Neural cell (in vitro differentiated cells): ENCODE data around the gene STAT4. TPM values are rescaled to one million over a fixed set of nuclear protein-coding genes. Genes with fewer than 3 reads are reported as not detected.

Experiments
- H2AFZ ChIP-seq: fragments of 200-600, 300-800 bp; sonication (generic), shearing (Covaris generic); 2 replicates; pipeline ENCODE4 v1.6.0; 2014; ENCODE audit warnings: low read depth, mild to moderate bottlenecking, antibody characterized with exemption, low read length, moderate library complexity
- H3F3A ChIP-seq: fragments of 200-600 bp; shearing (Covaris generic); 2 replicates; pipeline ENCODE4 v1.6.1; 2016; ENCODE audit warnings: mild to moderate bottlenecking, moderate library complexity, mixed read lengths, antibody characterized with exemption, low read length; ENCODE audit not compliant: insufficient read depth, poor library complexity, severe bottlenecking
- H3K27ac ChIP-seq: fragments of 200-600, 300-800 bp; sonication (generic), shearing (Covaris generic); 2 replicates; pipeline ENCODE4 v1.5.1; 2014; ENCODE audit warnings: mild to moderate bottlenecking, low read length, moderate library complexity
- H3K27me3 ChIP-seq: fragments of 300-800, 200-600 bp; sonication (generic), shearing (Covaris generic); 2 replicates; pipeline ENCODE4 v1.6.0; 2014; ENCODE audit warnings: mild to moderate bottlenecking, low read depth, low read length, moderate library complexity; ENCODE audit not compliant: insufficient read depth
- H3K36me3 ChIP-seq: fragments of 300-800, 200-600 bp; sonication (generic), shearing (Covaris generic); 2 replicates; pipeline ENCODE4 v1.5.1; 2014; ENCODE audit warnings: mild to moderate bottlenecking, antibody characterized with exemption, low read length, moderate library complexity; ENCODE audit not compliant: insufficient read depth
- H3K4me2 ChIP-seq: fragments of 300-800, 200-600 bp; sonication (generic), shearing (Covaris generic); 2 replicates; pipeline ENCODE4 v1.6.0; 2014; ENCODE audit warnings: mild to moderate bottlenecking, low read length
- H3K4me3 ChIP-seq: fragments of 300-800, 200-600 bp; sonication (generic), shearing (Covaris generic); 2 replicates; pipeline ENCODE4 v1.5.1; 2014; ENCODE audit warnings: mild to moderate bottlenecking, low read length, moderate library complexity
- H3K79me2 ChIP-seq: fragments of 200-600 bp; shearing (Covaris generic); replicated peaks from 2 replicates; pipeline ENCODE4 v1.6.0; 2014; ENCODE audit warnings: mild to moderate bottlenecking, low read length, moderate library complexity; ENCODE audit not compliant: insufficient read depth
- H3K9ac ChIP-seq: fragments of 300-800, 200-600 bp; sonication (generic), shearing (Covaris generic); 2 replicates; pipeline ENCODE4 v1.6.1; 2016; ENCODE audit warnings: mild to moderate bottlenecking, low read length, mixed read lengths
- H3K9me2 ChIP-seq: fragments of 200-600 bp; shearing (Covaris generic); 2 replicates; pipeline ENCODE4 v1.6.1; 2016; ENCODE audit warnings: mild to moderate bottlenecking, low read length, mixed read lengths; ENCODE audit not compliant: insufficient read depth
- H3K9me3 ChIP-seq: fragments of 200-600, 300-800 bp; sonication (generic), shearing (Covaris generic); 2 replicates; pipeline ENCODE4 v1.6.1; 2016; ENCODE audit warnings: mild to moderate bottlenecking, mixed run types, low read length, moderate library complexity, mixed read lengths
- H4K20me1 ChIP-seq: fragments of 200-600 bp; shearing (Covaris generic); 2 replicates; pipeline ENCODE4 v1.6.1; 2016; ENCODE audit warnings: mild to moderate bottlenecking, mixed run types; ENCODE audit not compliant: insufficient read depth
- EP300 ChIP-seq: fragments of 450-650 bp; conservative IDR thresholded peaks from 2 replicates; pipeline ENCODE4 v1.6.1; 2014; ENCODE audit warnings: antibody characterized with exemption, mild to moderate bottlenecking, moderate library complexity; ENCODE audit not compliant: poor library complexity, severe bottlenecking
- EZH2 ChIP-seq: fragments of 200-600, 300-800 bp; shearing (Covaris generic), sonication (generic); IDR thresholded peaks from 2 replicates; pipeline ENCODE4 v1.6.1; 2014; ENCODE audit warnings: antibody characterized with exemption, low read length, borderline replicate concordance, mild to moderate bottlenecking; ENCODE audit not compliant: insufficient read depth, poor library complexity, severe bottlenecking
- MXI1 ChIP-seq: fragments of 450-650 bp; conservative IDR thresholded peaks from 2 replicates; pipeline ENCODE4 v1.6.1; 2014; ENCODE audit warnings: antibody characterized with exemption, mild to moderate bottlenecking; ENCODE audit not compliant: poor library complexity, severe bottlenecking
- POLR2AphosphoS5 ChIP-seq: IDR thresholded peaks from 2 replicates; pipeline ENCODE4 v1.6.1; 2012
- RAD21 ChIP-seq: fragments of 450-650 bp; conservative IDR thresholded peaks from 2 replicates; pipeline ENCODE4 v1.6.1; 2014; ENCODE audit warnings: antibody characterized with exemption, mild to moderate bottlenecking, moderate library complexity
- SMC3 ChIP-seq: fragments of 450-650 bp; conservative IDR thresholded peaks from 2 replicates; pipeline ENCODE4 v1.6.1; 2014; ENCODE audit warnings: antibody characterized with exemption, mild to moderate bottlenecking, moderate library complexity; ENCODE audit not compliant: poor library complexity
- polyA plus RNA-seq: library from polyadenylated mRNA; depleted of rRNA; stranded (reverse); fragments of >200 nt; gene quantifications from 2 replicates; pipeline ENCODE4 v1.2.3, GENCODE V29; 2014
- TF ChIP-seq, protein P1 (sequence below): IDR thresholded peaks from 2 replicates; pipeline ENCODE4 v1.6.1; 2012; ENCODE audit warnings: borderline replicate concordance
- TF ChIP-seq, protein P2 (sequence below): fragments of 450-650 bp; IDR thresholded peaks from 2 replicates; pipeline ENCODE4 v1.5.1; 2014; ENCODE audit warnings: antibody characterized with exemption, mild to moderate bottlenecking, moderate library complexity; ENCODE audit not compliant: poor library complexity, severe bottlenecking

Gene STAT4
- polyA plus RNA-seq, 1 donor from 2014 or later = 3.7 TPM

DNA sequence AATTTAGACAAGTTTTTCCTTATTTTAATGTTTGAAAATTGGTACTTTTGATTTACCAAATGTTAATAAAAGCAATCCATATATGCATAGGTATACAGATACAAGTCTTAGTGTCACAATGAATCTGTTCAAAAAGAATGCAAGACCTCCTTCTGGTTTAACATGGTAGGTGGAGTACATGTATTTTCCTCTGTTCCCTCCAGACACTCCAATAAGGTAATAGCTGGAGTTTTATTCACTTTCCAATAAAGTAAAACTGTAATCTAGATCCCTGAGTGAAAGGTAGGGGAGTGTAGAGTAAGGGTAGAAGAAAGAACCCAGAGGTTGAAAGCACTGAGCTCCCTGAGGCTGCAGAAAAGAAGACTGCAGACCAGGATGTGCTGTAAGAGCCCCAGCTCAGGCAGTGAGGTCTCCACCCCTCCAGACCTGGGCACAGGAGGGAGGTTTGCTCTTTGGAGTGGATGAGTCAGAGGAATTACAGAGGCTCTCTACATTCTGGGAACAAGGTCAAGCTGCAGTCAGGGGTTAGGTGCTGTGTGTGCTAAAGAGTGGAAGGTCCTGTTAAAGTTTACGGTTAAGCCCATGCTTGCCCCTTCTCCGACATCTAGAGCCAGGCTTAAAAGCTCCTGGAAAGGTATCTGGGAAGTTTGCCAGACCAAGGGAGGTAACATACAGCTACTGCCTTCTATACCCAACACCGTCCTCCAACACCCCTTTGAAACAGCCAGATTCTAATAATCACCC, 109.2 kb downstream of the STAT4 start (continued):
- TF ChIP-seq RAD21 (no peak), SMC3 (no peak), POLR2AphosphoS5 (no peak), EZH2 (no peak)

DNA sequence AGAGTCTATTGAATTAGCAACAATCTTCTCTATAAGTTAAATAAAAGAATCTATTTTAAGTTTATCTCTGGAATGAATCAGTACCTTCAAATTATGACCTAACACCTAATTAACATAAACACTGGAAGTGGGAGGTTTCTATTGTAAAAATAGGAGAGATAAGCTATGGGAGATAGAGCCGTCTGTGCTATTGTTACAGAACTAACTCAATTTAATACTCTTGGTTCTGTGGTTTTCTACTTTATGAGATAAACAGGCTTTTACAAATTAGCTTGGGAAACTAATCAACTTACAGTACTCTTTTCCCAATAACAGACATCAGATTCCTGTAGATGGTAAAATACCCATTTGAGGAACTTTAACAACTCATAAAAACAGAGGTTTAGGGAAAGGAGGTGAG, 111.2 kb downstream of the STAT4 start:
- no peaks in the 10 kb centered on the region for H3F3A ChIP-seq
- no peaks in the 10 kb centered on the region for H3K9me3 ChIP-seq
- no peak overlapping the region for H2AFZ ChIP-seq
- H4K20me1 ChIP-seq = no peaks in the 10 kb centered on the region
- H3K27ac ChIP-seq = no peak overlapping the region
- H3K9ac ChIP-seq = no peak overlapping the region
- H3K36me3 ChIP-seq = no peaks in the 10 kb centered on the region
- H3K79me2 ChIP-seq = no peaks in the 10 kb centered on the region
- H3K4me3 ChIP-seq = no peak overlapping the region
- H3K9me2 ChIP-seq = no peaks in the 10 kb centered on the region
- H3K27me3 ChIP-seq = no peaks in the 10 kb centered on the region
- no peak for TF ChIP-seq SMC3
- no peak overlapping the region for H3K4me2 ChIP-seq

DNA sequence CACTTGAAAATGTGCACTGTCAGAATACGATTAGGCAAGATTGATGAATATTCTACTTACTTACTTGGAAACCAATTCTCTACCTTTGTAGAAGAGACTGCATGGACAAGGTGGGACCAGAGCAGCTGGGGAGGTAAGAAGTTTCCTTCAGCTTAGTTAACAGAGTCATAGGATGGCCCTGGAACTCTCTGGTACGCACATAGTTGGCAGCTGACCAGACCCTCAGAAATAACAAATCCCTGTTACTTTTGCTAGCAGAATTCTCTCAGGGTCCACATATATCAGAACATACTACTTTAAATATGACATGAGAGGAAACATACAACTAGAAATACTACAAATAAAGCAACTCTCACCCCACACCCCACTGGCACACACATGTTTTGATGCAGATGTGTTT, 112.1 kb downstream of the STAT4 start:
- TF ChIP-seq EZH2 = no peak
- no peak for TF ChIP-seq EP300
- TF ChIP-seq, protein P1, sequence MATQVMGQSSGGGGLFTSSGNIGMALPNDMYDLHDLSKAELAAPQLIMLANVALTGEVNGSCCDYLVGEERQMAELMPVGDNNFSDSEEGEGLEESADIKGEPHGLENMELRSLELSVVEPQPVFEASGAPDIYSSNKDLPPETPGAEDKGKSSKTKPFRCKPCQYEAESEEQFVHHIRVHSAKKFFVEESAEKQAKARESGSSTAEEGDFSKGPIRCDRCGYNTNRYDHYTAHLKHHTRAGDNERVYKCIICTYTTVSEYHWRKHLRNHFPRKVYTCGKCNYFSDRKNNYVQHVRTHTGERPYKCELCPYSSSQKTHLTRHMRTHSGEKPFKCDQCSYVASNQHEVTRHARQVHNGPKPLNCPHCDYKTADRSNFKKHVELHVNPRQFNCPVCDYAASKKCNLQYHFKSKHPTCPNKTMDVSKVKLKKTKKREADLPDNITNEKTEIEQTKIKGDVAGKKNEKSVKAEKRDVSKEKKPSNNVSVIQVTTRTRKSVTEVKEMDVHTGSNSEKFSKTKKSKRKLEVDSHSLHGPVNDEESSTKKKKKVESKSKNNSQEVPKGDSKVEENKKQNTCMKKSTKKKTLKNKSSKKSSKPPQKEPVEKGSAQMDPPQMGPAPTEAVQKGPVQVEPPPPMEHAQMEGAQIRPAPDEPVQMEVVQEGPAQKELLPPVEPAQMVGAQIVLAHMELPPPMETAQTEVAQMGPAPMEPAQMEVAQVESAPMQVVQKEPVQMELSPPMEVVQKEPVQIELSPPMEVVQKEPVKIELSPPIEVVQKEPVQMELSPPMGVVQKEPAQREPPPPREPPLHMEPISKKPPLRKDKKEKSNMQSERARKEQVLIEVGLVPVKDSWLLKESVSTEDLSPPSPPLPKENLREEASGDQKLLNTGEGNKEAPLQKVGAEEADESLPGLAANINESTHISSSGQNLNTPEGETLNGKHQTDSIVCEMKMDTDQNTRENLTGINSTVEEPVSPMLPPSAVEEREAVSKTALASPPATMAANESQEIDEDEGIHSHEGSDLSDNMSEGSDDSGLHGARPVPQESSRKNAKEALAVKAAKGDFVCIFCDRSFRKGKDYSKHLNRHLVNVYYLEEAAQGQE = no peak
- TF ChIP-seq SMC3 = no peak
- TF ChIP-seq, protein P2, sequence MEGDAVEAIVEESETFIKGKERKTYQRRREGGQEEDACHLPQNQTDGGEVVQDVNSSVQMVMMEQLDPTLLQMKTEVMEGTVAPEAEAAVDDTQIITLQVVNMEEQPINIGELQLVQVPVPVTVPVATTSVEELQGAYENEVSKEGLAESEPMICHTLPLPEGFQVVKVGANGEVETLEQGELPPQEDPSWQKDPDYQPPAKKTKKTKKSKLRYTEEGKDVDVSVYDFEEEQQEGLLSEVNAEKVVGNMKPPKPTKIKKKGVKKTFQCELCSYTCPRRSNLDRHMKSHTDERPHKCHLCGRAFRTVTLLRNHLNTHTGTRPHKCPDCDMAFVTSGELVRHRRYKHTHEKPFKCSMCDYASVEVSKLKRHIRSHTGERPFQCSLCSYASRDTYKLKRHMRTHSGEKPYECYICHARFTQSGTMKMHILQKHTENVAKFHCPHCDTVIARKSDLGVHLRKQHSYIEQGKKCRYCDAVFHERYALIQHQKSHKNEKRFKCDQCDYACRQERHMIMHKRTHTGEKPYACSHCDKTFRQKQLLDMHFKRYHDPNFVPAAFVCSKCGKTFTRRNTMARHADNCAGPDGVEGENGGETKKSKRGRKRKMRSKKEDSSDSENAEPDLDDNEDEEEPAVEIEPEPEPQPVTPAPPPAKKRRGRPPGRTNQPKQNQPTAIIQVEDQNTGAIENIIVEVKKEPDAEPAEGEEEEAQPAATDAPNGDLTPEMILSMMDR = no peak
- TF ChIP-seq MXI1 = no peak
- TF ChIP-seq RAD21 = no peak
- H3K4me2 ChIP-seq = no peak overlapping the region
- no peak overlapping the region for H3K27ac ChIP-seq
- no peak overlapping the region for H3K9ac ChIP-seq
- no peaks in the 10 kb centered on the region for H3K27me3 ChIP-seq
- H3K79me2 ChIP-seq = no peaks in the 10 kb centered on the region
- no peaks in the 10 kb centered on the region for H3F3A ChIP-seq
- no peaks in the 10 kb centered on the region for H3K36me3 ChIP-seq
- no peak overlapping the region for H3K4me3 ChIP-seq
- H2AFZ ChIP-seq = no peak overlapping the region
- no peaks in the 10 kb centered on the region for H4K20me1 ChIP-seq
- H3K9me2 ChIP-seq = no peaks in the 10 kb centered on the region
- H3K9me3 ChIP-seq = no peaks in the 10 kb centered on the region
